CD4-positive, alpha-beta T cell treated with Interleukin-12 subunit alpha and Interleukin-12 subunit beta, for 1 hour (primary cell): ENCODE results near the gene C1GALT1.

ENCODE experiments used
- DNase-seq: peaks from one replicate; pipeline ENCODE4 v3.0.0-alpha.2; 2020

The C1GALT1 gene

GRCh38 chr7:7292085-7292484, 109.7 kb downstream of the C1GALT1 start:
- DNase-seq: no peak

- no peak for DNase-seq
These were observed 110.3 kb downstream of the C1GALT1 start for GRCh38 chr7:7292608-7293007.

GRCh38 chr7:7293092-7293491, 110.7 kb downstream of the C1GALT1 start:
- no peak for DNase-seq

GRCh38 chr7:7294911-7295310, 112.6 kb downstream of the C1GALT1 start:
- no peak for DNase-seq
